Measurements from ENCODE around the gene LIPF.
A peak's percentile ranks its signal among the peaks of the same experiment; 100 is the strongest.
"Not testable (repeated sequence)": the region's sequence is repeated elsewhere in the genome, so short reads cannot be mapped to it uniquely, and the experiment has no call there.

The LIPF gene

DNA sequence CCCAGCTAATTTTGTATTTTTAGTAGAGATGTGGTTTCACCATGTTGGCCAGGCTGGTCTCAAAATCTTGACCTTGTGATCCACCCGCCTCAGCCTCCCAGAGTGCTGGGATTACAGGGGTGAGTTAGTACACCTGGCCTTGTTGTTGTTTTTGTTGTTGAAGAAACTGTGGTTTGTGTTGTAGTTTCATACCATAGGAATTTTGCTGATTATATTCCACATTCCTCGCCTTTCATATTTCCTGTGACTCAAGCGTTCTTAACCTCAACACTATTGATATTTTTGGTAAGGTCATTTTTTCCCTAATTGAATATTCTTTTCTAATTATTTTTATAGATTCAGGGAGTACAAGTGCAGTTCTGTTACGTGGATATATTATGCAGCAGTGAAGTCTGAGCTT lies 16.7 kb downstream of the LIPF start:
- DNase-seq = no peak

GRCh38 chr10:88682491-88682890 lies 18.2 kb downstream of the LIPF start:
- no peak for DNase-seq

GRCh38 chr10:88687853-88688467 lies 23.7 kb downstream of the LIPF start:
- DNase-seq = peak in 2 of 6 experiments; percentile 15 to 18

DNA sequence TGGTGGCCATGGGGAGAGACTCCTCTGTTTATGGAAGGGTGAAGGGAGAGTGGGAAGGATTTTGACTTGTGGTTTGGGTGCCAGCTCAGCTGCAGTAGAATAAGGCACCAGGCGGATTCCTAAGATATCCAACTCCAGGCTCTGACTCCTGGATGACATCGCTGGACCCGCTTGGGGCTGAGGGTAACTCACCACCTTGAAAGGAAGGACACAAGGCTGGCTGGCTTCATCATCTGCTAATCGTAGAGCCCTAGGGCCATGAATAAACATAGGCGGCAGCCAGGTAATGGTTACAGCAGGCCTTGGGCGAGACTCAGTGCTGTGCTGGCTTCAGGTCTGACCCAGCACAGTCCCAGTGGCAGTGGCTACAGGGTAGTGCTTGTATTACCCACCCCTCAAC lies 25.1 kb downstream of the LIPF start:
- DNase-seq = no peak

- no peak for DNase-seq
Observed at GRCh38 chr10:88693392-88694020, 29.3 kb downstream of the LIPF start.

DNA sequence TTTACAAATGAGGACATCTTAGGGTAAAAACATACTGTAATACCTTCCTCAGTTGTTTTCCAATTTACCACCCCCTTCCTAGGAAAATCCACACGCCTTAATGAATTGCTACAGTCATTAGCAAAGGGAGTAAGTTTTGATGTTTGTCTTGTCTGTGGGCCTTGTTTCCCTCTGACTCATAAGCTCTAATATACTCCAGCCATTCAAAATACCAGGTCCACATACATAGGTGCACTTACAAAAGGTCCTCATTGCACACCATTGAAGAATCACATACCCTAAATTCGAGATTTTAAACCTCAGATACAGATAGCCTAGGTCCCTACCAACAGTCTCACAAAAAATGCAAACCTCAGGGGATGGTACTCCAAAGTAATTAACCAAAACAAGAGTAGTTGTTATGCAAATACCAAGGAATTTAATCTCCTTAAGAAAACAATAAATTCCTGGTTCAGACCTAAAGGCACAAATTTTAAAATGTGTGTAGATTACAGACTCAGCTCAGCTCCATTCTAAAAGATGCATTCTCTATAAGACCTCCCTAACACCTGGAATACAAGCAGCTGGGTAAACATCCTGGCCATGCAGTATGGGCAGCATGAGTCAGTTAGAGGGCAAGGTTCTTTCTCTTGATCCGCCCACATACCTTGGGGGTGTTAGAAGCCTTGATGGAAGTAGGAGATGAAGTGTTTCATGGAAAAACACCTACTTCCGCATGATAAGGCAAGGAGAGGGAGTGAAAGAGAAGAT lies 38.8 kb downstream of the LIPF start:
- no peak for DNase-seq

- no peak for DNase-seq
Observed at GRCh38 chr10:88705958-88706357, 41.7 kb downstream of the LIPF start, which contains the start of gene LIPK. Gene LIPK (plus strand): TSS chr10:88706249. CDS start chr10:88724544, 18,295 bp downstream.

GRCh38 chr10:88707429-88708155 lies 43.4 kb downstream of the LIPF start:
- no peak for DNase-seq

DNA sequence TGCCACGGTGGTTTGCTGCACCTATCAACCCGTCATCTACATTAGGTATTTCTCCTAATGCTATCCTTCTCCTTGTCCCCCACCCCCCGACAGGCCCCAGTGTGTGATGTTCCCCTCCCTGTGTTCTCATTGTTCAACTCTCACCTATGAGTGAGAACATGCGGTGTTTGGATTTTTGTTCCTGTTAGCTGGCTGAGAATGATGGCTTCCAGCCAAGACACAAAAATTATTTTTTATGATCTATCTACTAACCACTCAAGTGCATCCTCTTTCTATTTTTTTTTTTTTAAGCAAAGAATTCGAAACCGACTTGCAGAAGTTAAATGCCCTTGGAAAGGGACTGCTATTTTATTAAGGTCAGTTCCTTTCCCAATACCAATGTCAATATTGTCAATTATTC lies 45.1 kb downstream of the LIPF start:
- DNase-seq = not testable (repeated sequence)

DNA sequence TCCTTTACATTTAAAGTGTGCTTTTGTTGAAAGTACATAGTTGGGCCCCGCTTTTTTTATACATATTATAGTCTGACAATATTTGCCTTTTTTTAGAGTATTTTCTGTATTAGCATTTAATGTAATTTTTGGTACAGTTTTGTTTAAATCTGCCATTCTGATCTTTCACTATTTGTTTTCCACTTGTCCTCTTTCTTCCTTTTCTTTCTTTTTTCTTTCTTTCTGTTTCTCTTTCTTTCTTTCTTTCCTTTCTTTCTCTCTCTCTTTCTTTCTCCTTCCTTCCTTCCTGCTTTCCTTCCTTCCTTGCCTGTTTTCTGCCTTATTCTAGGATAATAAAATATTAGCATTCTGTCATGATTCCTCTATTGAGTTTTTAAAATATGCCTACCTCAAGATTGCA lies 51.3 kb downstream of the LIPF start:
- no peak for DNase-seq

- no peak for DNase-seq
Observed at GRCh38 chr10:88721392-88721791, 57.1 kb downstream of the LIPF start.

DNA sequence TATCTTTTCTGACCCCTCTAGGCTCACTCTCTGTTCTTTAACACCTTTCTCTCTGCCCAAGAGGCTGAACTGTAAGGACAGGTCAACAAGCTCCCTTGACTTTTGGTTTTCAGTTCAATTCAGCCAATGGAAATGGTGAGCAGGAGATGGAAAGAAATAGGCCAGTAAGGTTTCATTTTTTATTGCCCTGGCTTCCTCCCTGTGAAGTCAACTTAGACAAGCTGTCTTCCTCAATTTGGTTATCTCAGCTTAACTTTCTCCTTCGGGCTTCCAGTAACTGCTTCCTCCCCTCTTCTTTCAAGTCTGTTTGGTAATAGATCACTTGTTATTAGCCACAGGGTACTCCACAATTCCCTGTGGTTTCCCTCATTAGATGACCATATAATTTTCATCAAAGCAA lies 61.6 kb downstream of the LIPF start:
- no peak for DNase-seq

GRCh38 chr10:88728107-88728763 lies 64.0 kb downstream of the LIPF start:
- no peak for DNase-seq

Data from stimulated activated naive CD4-positive, alpha-beta T cell (primary cell).